Stimulated activated CD4-positive, alpha-beta T cell treated with anti-CD3 and anti-CD28 coated beads, Interleukin-15, amount 100 ng/mL, for 48 hours (primary cell): ENCODE results near the gene BCL11B.

Experiments
- DNase-seq, 2 donors: peaks; one replicate each; pipeline ENCODE4 v3.0.0-alpha.2; 2020; ENCODE audit warnings: low read depth in 2 of 2

The BCL11B gene

DNA sequence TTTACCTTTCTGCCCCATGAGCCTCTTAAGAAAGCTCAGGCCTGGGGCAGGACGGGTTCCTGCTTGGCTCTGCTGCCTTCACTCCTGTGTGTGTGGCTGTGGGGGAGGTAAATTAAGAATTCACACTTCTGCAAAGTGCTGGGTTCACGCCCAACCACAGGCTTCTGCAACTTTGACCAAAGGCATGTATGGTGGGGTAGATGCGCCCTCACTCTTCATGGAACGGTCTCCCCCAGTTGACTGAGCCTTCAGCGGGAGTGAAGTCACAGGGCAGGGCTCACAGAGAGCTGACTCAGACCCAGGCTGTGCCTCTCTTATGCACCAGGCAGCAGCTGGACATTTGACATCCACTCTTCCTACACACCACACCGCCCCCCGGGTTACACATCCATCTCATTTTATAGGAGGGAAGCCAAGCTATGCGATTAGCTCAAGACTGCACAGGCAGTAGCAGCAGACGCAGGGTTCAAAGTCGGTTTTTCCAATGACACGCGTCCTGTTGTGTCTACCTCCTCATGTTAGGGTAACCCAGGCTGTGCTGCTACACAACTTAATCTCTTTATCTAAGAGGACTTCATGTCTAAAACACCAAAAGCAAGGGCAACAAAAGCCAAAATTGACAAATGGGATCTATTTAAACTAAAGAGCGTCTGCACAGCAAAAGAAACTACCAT is 15.4 kb upstream of the BCL11B start:
- DNase-seq: no peak

DNA sequence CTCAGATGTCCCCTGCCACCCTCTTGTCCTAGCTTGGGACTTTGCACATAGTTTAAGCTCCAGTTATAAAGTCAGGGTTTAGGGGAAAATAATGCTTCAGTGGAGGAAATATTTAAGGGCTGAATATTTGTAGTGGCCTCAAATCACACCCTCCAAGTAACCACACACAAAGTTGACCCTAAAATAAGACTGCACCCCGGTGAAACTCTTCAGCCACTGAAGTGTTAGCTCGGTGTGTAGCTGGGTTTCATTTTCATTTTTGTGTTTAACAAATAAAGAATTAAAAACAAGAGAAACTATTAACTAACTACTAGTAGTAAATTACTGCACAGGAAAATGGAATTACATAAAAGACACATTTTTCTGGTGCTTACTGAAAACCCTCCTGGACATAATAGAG is 14.8 kb upstream of the BCL11B start:
- DNase-seq: no peak

DNA sequence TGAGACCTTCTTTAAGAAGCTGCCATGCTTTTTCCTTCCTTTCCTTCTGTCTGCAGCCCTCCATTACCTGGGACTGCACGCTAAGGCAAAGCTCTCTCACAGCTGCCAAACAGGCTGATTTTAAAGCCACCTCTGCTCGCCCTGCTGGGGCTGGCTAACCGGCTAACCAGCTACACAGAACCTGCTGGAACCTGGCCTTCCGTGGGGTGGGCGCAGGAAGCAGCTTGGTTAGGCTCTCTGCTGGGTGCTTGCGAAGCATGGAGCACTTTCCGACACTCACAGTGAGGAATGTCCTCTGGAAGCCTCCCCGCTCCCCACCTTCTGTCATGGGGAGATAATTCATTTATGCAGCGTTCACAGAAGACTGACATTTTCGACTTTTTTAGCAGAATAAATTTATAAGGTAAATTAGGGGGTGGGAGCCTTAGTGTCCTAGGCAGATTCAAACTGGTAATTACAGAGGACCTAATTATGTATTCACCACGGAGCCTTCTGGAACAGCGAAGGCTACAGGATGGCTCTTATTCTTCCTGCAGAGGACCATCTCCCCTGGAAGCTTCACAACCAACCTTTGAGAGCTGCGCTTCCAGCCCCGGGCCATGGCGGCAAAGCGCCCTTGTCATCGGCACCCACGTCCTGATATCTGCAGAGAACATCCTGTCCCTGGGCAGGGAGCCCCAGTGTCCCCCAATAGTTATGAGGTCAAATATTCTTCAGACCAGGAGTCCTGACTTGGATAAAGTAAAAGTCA is 12.4 kb upstream of the BCL11B start:
- DNase-seq: no peak

DNA sequence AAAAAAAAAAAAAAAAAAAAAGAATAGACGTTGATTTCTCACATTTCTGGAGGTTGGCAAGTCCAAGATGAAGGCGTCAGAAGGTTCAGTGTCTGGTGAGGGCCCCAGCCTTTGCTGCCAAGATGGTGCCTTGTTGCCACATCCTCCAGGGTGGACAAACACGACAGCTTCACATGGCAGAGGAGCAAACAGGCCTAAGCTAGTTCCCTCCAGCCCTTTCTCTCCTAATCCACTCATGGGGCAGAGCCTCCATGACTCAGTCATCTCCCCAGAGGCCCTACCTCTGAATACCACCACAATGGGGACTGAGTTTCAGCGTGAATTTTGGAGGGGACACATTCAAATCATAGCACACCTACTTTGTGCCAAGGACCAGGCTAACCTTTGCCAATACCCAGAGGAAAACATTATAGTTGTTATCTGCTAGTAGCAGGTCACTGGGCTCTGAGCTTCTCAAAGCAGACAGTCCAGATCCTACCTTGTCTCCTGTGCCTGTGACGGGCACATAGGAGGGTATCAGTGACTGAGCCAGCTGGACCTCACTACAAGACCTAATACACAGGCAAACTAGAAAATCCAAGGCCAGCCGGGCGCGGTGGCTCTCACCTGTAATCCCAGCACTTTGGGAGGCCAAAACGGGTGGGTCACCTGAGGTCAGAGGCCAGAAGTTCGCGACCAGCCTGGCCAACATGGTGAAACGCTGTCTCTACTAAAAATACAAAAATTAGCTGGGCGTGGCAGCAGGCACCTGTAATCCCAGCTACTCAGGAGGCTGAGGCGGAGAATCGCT is 10.5 kb upstream of the BCL11B start:
- DNase-seq: no peak

DNA sequence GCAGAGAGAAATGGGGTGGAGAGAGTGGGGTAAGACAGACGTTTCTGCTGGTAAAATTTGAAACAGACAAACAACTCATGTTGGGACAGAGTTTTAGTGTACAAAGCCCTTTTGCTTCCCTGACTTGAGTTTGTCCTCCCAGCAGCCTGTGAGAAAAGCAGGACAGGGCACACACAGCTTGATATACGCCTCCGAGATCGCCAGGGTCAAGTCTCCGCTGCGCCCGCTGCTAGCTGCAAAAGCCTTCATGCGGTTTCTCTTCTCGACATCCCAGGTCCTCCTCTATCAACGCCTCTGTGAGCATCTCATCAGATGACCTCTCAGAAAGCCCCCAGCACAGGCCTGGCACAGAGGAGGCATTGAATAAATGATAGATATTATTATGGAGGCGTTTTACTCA is 9.4 kb upstream of the BCL11B start:
- DNase-seq: no peak

DNA sequence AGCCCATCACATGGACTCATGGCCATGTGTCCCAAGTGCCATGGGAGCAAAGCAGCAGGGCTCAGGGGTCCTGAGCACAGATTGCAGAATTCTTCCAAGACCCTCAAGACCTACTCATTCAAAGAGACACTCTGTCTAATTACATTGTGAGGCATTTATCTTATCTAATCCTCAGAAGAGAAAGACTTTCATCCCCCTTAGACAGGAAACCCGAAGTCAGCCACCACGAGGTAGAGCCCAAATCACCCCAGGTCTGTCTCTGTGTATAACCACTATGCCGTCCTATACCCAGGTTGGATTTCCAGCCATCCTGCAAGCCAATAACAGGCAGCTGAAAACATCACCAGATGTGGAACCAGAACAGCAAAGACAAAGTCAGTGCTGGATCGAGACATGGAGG is 8.9 kb upstream of the BCL11B start:
- DNase-seq: no peak

DNA sequence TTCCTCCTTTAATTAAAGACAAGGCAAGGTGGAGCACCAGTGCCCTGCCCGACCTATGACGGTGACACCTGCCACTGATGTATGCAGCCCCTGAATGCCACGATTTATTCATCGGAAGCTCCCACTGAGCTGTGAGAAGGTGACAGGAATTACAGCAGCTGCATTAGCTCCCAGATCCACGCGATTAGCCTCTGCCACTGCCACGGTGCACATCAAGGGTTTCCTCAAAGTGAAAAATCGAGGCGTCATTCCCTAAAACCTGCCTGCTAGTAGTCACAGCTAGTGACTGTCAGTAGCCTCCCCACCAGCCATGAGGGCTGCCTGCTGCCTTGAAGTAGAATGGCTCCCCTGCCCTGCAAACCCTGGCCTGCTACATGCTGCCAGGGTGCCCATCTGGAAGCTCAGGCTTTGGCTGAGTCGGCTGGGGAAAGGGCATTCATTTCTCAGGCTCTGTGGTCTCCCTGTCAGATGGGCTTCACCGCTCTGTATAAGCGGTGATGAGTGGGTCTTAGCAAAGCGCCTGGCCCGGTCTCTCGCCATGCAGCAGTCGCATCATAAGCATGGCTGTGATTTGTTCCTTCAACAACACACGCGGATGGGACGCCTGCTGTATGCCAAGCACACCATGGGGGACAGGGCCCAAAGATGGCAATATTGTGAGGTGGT is 8.2 kb upstream of the BCL11B start:
- DNase-seq: no peak

DNA sequence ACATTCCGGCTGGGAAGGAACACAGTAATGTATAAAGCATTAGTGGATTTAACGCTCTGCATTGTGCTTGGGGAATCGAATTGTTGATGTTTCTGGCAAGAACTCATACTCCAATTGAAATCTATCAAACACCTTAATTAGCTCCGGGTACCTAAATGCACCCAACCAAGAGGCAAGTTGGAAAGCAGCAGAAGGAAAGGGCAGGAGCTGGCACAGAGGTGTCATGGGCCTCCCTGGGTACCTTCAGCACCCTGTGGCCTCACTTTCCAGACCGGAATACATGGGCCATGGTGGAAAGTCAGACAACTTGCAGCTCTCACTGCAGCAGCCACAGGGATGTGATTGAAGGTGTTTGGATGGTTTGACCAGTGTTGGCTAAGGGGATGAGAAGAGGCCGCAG is 6.8 kb upstream of the BCL11B start:
- no peak for DNase-seq

DNA sequence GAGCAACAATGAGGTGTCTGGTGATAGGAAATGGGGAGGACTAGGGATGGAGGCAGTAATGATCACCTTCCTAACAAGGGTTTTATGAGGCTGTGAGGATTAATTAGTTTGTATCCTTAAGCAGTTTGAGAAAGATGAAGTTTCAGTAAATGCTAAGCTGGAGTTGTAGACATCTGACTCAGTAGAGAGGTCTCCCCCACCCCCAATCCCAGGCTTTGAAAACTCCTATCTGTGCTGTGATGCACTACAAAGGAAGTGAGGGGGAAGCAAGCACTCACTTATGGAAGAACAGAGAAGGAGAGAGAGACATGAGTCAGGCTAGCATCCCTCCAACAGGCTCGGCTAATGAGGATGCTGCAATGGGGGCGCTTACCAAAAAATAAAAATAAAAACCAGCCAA is 5.5 kb upstream of the BCL11B start:
- DNase-seq: no peak

DNA sequence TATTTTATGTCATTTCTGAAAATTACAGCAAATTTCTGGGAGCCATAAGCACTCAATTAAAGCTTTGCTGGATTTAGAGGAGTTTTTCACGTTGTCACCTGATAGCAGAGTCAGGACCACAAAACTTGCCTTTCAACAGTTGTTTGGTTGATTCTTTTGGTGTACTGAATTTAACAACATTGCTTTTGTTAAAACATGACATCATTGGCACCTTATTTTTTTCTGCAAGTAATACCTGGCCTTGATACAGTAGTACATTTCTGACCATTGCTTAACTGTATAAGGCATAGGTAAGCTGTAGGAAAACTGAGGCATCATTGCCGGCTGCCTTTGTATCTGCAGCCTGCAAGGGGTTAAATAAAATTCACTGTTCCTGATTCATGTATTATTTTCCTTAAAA is 4.5 kb upstream of the BCL11B start:
- no peak for DNase-seq

DNA sequence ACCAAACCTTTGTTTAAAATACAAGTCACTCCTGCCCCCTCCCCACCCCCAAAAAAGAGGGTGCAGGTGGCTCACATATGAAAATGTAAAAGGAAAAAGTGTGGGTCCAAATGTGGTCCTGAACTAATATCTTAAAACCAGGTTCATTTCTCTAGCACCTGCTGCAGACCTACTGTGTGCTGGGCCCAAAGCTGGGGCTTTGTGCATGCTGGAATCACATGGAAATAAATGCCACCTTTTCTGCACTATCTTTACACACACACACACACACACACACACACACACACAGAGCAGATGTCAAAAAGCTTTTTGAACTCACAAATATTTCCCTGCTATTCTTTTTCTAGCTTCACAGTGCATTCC is 3.2 kb upstream of the BCL11B start:
- no peak for DNase-seq

DNA sequence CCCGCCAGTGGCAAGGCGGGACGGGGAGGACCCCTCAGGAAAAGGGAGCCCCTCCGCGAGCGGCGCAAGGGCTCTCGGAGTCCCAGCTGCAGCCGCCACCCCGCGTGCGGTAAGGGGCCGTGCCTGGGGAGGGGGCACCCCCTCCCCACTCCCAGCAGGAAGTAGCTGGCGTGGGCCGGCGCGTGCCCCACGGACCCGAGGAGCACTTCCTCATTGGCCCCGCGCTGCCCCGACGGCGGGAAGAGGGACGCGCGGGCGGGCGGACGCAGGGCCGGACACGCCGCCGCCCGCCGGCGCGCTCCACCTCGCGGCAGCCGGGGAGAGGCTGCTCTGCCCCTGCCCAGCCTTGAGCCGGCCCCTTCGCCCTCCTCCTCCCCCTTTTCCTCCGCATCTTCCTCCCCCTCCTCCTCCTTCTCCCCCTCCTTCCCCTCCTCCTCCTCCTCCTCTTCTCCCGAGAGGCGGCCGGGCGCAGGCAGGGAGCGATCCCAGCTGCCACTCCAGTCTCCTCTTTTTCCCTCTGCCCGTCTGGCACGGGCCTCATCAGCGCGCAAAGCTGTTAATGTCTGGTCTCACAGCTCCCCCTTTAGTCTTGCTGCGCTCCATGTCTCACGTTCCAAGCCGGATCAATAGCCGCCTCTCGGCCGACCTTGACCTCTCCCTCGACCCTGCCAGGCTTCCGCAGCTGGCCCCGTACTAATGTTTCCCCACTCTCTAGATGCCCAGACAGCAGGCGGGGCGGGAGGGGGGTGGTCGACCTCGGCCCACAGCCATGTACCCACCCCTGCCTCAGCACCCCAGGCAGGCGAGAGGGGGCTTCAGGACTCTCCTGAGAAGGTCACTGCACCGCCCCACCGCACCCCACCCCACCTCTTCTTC is 2.6 kb upstream of the BCL11B start:
- DNase-seq: no peak

DNA sequence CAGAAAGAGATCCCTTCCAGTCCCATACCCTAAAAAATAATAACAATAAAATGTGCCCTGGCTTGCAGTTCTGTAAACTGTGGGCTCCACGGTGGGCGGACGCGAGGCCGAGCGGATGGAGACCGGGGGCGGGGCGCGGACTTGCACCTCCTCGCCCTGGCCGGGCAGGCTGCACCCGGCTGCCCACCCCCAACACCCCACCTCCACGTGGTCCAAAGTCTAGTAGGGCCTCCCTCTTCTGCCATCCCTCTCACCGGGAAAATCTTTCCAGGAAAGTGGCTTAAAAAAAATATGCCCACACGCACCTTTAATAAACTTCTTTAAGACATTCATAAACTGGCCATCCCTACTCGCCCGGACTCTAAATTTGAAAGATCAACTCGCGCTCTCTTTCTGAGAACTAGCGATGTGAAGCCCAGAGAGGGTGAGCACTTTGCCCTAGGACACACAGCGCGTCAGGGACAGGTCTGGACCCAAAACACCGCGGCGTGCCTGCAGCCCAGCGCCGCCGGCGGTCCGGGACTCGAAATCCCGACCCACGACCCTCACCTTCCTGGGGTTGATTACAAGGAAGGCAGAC is 1.9 kb upstream of the BCL11B start:
- no peak for DNase-seq

DNA sequence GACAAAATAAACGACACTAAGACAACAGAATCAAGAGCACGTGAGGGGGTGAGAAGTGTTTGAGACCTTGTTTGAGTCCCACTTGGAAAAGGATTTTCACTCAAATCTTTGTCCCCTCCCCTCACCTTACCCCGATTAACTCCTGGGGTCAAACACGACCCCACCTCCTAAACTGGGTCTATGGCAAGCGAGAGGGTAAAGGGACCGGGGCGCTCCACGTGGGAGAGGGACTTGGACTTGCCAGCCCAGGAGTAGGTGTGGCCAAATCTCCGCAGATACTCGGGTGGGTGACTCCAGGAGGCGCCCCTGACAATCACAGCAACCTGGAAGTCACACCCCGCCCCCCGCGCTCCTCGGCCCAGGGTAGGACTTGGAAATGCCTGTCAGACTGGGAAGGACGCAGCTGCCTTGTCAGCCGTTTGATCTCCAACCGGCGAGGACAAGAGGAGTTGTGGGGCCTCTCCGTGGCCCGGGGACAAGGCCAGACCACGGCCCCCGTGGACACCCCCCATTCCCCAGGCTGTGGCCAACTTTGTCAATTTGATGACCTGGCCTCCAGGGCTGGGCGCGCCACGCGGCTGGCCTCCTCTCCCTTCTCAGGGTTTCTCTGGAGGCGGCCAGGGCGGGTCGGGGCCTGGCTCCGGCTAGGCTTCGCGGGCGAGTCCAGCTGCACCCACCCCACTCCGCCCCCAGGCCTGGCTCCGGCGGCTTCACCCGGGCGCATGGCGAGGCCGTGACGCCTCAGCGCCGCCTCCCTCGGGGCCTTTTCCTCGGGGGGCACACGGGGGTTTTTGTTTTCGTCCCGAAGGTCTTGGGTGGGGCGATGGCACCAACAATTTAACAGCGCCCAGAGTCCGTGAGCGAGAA is 1.1 kb upstream of the BCL11B start:
- peak in 1 of 2 donors; percentile 48 for DNase-seq

DNA sequence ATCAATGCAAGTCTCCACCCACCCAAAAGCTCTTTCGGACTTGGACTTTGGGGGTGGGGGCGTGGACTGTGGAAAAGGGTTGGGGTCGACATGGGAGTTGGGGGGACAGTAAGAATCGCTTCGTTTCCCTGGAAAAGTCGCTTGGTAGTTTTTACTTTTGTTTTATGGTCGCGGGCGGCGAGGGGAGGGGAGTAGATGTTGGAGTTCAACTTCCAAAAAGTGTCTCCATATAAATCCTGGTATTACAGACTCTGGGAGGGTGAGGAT is 568 bp upstream of the BCL11B start:
- DNase-seq: no peak

DNA sequence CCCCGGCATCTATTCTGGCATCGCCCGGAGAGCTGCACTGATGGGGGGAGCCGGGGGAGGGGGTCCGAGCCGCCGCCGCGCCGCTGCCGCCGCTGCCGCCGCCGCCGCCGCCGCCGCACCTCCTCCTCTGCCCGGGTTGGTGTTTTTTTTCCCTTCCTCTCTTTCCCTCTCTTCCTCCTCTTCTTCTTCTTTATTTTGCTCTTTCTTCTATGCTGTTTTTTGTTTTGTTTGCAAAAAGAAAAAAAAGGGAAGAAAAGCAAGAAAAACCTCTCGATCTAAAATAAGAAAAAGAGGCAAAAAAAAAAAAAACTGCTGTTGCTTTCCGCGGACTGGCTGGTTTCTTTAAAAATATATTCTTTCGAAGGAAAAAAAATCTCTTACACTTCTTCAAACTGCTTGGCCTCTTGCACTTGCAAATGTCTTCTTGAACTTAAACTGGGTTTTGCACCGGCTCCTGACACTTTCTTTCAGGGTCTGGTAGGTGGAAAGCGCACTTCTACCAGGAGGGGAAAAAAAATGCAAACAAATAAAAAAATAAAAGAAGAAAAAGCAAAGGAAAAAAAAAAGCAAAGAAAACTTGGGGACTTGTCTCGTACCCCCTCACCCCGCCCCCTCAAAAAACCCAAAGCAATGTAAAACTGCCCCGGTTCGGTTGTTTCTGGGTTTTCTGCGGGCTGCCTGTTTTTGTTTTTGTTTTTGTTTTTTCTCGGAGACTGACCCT is 616 bp downstream of the BCL11B start:
- no peak for DNase-seq

DNA sequence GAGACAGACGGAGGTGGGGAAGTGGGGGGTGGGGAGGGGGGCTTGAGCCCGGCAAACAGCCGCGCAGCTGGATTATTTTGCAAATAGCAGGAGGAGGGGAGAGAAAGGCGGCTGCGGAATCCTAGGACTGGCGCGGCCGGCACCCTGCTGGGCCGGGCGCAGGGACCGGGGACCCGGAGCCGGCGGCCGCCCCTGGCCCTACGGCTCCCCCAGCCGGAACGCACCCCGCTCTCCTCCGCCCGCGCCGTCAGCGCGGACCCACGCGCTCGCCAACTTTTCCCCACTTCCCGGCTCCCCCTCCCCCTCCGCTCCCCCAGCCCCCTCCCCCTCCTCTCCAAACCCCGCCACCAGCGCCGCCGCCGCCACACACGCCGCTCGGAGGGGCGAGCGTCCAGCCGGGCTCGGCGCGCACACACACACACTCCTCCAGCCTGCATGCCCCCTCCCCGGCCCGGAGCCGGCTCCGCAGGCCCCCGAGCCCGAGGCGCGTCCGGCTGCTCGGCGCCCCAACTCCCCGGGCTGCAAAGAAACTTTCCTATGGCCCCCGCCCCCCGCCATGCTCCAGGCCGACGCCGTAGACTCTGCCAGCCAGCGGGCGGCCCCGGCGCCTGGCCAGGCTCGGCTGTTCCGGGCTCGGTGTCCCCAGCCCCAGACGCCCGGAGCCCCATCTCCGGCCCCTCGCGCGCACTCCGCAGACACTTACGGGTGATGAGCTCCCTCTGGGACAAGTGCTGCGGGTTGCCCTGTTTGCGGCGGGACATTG is 1.4 kb downstream of the BCL11B start:
- no peak for DNase-seq

DNA sequence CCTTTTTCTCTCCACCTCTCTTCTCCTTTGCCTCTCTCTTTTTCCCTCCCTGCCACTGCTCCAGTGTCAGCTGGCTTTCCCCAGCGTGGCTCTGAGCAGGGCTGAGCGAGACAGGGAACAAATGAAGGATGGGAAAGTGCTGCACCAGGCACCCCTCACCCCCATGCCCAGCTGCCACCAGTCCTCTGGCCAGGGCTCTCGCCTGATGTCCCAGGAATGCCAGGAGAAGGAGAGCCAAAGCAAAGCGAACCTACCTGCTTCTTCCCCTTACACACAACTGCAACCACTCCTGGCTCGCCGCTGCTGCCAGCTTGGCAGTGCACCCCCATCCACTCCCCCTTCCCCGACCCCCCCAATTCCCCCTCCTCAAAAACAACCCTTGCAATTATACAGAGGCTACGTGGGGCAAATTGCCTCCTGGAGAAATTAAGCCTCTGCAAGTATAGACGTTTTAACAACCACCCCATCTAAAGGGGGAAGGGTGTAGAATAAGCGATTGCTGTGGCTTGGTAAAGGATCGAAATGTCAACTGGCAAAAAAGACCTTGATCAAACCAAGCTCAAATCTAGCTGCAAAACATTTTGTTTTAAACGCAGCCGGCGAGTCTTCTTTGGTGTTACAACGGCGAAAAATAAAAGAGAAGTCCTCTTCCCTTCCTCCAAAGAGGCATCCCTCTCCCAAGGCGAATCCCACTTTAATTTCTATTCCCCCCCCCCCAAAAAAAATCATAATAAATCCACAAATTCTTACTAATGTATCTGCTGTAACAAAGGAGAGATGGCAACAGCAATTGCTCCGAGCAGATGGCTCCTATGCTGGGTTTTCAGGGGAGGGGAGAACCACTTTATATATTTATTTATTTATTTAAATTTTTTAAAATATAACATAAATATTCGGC is 2.9 kb downstream of the BCL11B start:
- no peak for DNase-seq
